SK-N-SH (cell line): ENCODE data around the gene HAND2.

Experiments used
- TCF12 ChIP-seq: IDR thresholded peaks from 2 replicates; pipeline ENCODE4 v1.4.0; 2012
- TF ChIP-seq, protein P1 (sequence below): fragments of 200-600 bp; sonication (generic); IDR thresholded peaks from 2 replicates; pipeline ENCODE4 v1.6.1; 2017; ENCODE audit warnings: antibody characterized with exemption, mild to moderate bottlenecking, moderate library complexity

DNA sequence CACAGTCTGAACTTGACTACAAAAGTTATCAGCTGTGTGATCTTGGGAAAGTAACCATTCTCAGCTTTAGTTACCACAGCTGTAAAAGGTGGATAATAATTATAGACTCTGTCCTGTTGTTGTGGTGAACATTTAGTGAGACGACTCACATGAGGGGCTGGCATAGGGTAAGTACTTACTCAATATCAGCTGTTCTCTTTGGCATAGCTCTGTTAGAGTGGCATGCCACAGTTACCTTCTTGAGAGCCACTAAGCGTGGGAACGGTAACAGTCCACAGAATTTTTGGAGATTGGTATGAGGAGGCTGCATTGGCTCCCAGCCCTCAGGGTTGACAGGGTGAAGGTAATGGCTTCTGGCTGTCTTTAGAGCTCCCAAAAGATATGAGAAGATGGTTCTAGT is 13.2 kb upstream of the HAND2 start:
- TF ChIP-seq, protein P1, sequence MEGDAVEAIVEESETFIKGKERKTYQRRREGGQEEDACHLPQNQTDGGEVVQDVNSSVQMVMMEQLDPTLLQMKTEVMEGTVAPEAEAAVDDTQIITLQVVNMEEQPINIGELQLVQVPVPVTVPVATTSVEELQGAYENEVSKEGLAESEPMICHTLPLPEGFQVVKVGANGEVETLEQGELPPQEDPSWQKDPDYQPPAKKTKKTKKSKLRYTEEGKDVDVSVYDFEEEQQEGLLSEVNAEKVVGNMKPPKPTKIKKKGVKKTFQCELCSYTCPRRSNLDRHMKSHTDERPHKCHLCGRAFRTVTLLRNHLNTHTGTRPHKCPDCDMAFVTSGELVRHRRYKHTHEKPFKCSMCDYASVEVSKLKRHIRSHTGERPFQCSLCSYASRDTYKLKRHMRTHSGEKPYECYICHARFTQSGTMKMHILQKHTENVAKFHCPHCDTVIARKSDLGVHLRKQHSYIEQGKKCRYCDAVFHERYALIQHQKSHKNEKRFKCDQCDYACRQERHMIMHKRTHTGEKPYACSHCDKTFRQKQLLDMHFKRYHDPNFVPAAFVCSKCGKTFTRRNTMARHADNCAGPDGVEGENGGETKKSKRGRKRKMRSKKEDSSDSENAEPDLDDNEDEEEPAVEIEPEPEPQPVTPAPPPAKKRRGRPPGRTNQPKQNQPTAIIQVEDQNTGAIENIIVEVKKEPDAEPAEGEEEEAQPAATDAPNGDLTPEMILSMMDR, result no peak
- TF ChIP-seq TCF12, result no peak
